ENCODE results near the gene RFX7.

The RFX7 gene

GRCh38 chr15:56102441-56102840, 141.2 kb downstream of the RFX7 start:
- DNase-seq = no peak

- no peak for DNase-seq
Measured at GRCh38 chr15:56099311-56099710, 144.4 kb downstream of the RFX7 start.

GRCh38 chr15:56098195-56098863, 145.3 kb downstream of the RFX7 start:
- no peak for DNase-seq

- no peak for DNase-seq
Measured at GRCh38 chr15:56095406-56095805, 148.3 kb downstream of the RFX7 start.

- no peak for DNase-seq
Measured at GRCh38 chr15:56094171-56094570, 149.5 kb downstream of the RFX7 start.

- no peak for DNase-seq
Measured at GRCh38 chr15:56088389-56088788, 155.3 kb downstream of the RFX7 start.

DNA sequence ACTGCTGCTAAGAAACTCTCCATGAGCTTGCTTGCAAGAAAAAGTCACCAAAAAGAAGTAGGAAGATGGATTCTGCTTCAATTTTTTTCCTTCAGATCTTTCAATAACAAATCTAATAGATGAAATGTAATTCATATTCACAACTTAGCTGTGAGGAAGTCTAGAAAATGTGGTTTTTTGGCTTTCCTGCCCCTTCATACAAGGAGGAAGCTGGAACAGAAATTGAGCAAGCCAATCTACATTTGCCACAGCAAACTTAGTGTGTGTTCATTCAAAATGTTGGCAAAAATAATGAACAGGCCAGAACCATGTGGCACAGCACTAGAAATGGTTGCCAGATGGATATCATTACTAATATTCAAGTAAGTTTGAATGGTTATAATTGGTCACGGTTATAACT, 157.1 kb downstream of the RFX7 start:
- no peak for DNase-seq

DNA sequence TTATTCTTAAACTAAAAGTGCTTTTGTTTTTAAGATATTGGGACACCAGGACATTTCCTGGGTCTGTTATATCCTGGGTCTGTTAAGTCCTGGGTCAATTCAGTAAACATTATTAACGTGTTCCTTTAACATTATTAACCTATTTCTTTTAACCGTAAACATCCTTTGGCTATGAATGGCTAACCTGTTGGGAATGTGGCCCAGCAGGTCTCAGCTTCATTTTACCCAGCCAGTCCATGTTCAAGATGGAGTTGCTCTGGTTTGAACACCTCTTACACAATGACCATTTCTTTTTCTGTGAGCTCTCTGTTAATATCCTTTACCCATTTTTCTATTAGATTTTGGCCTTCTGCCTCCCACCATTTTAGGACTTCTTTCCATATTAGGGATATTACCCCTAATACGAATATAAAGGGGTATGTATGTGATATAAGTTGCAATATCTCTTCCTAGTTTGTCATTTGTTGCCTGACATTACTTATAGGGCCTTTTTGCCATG, 161.4 kb downstream of the RFX7 start:
- no peak for DNase-seq

GRCh38 chr15:56077081-56077480, 166.6 kb downstream of the RFX7 start:
- no peak for DNase-seq

GRCh38 chr15:56076640-56077039, 167.0 kb downstream of the RFX7 start:
- no peak for DNase-seq

DNA sequence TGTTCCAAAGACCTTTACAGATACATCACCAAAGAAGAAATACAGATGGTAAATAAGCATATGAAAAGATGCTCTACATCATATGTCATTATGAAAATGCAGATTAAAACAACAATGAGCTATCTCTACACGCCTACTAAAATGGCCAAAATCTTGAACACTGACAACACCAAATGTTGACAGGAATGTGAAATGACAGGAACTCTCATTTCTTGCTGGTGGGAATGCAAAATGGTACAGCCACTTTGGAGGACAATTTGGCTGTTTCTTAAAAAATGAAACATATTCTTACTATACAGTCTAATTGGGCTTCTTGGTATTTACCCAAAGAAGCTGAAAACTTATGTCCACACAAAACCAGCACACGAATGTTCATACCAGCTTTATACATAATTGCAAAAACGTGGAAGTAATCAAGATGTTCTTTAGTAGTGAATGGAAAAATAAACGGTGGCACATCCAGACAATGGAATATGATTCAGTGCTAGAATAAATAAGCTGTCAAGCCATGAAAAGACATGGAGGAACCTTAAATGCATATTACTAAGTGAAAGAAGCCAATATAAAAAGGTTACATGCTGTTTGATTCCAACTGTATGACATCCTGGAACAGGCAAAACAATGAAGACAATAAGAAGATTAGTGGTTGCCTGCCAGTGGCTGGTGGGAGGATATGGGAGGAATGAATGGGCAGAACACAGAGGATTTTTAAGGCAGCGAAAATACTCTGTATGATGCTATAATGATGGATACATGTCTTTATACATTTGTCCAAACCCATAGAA, 169.0 kb downstream of the RFX7 start:
- DNase-seq = no peak

- no peak for DNase-seq
Measured at GRCh38 chr15:56064152-56064551, 179.5 kb downstream of the RFX7 start.

GRCh38 chr15:56059716-56060115, 184.0 kb downstream of the RFX7 start:
- DNase-seq = no peak

DNA sequence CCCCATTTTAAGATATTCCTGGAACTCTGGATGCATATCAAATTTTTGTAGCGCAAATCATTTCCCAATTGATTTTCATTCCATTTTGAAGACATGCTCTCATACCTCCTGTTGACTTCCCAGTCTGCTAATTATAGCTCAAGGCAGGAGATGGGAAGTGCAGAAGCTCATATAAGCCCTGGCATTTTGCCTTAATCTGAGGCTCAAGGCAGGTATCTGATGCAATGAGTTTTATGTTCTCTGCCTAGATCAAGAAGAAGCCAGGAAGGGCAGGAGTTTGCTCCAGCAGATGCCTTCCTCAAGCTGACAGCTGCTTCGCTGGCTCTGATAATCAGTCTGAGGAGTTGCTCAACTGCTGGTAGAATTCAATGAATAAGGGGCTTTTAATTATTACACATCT, 184.7 kb downstream of the RFX7 start:
- DNase-seq = no peak

GRCh38 chr15:56056626-56057025, 187.1 kb downstream of the RFX7 start:
- DNase-seq = no peak

GRCh38 chr15:56053046-56053400, 190.7 kb downstream of the RFX7 start:
- DNase-seq = no peak

DNA sequence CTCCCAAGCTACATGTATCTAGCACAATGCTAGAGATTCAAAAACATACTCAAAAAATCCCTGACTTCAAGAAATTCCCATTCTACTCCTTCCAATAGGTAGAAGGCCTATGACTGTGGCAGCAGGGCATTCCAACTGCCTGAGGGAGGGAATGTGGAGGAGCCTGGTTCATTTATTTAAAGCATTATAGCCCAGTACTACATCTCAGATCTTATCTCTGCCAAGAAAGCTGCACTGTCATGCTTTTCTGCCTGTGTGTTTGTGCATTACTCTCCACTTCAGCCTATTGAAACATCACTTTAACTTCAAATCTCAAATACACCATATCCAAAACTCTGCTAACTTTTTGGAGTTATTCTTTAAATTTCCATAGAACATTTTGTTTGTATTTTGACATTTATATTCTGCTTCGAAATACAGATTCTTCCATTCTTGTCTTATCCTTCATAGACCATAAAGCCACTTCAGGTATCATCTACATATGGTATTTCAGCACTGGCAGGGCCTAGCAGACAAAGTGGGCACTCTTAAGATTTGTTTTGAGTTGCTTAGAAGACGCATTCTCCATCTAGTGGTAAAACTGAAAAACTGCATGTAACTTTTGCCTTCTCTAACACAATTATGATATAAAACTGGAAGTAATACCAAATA, 191.2 kb downstream of the RFX7 start:
- peak; percentile 43 for DNase-seq

DNA sequence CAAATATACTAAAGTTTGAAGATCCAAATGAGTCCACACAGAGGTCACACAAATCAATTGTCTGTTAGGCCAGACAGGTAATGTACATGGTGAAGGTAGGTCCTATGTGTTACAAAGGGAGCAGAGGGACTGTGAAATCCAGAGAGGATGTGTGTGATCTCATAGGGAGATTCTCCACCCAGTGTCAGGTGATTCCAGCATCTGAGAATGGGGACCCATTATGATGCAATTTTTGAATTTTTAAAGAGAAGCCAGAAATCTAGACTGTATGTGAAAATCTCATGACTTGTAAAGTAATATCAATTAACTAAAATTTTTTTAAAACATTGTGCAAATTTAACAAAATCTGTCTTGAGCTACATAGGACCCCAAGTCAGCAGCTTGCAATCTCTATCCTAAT, 192.0 kb downstream of the RFX7 start:
- no peak for DNase-seq

GRCh38 chr15:56049577-56049976, 194.1 kb downstream of the RFX7 start:
- no peak for DNase-seq

DNA sequence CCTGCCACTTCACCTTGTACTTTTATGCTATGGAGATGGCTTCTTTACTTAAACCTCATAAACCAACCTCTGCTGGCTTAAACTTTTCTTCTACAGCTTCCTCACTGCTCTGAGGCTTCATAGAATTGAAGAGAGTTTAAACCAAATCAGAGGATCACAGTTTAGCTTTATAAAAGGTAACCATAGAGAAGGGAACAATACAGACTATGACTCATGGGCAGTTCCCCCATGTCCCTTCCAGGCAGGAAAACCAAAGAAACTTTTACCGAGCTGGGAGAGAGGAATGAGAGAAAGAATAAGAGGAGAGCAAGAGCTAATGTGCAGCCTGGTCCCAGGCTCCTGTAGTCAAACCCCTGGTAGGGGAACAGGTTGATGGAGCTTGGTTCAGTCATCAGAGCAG, 196.3 kb downstream of the RFX7 start:
- no peak for DNase-seq

GRCh38 chr15:56045068-56045748, 198.5 kb downstream of the RFX7 start:
- DNase-seq = no peak

GRCh38 chr15:56042982-56043980, 200.4 kb downstream of the RFX7 start:
- DNase-seq = peak; percentile 90

Measured in central memory CD4-positive, alpha-beta T cell (primary cell).